Right lobe of liver (tissue), 6 donors: ENCODE measurements around the gene FRMD4A. TPM values are rescaled to one million over a fixed set of nuclear protein-coding genes. Genes with fewer than 3 reads are reported as not detected.

ENCODE experiments used
- ATAC-seq, 4 donors: fragments of 200-7000 bp; cut with Tn5 transposase; one replicate each; pipeline ENCODE4 v1.9.1; 2020; ENCODE audit warnings: mild to moderate bottlenecking in 4 of 4, moderate library complexity in 4 of 4
- DNase-seq, 3 donors: peaks; one replicate each; pipeline ENCODE4 v3.0.0-alpha.2; 2020
- H3K27ac ChIP-seq, 3 donors: fragments of 200-600 bp; one replicate each; pipeline ENCODE4 v1.8.0; 2022
- H3K27me3 ChIP-seq, 2 donors: fragments of 200-600 bp; one replicate each; pipeline ENCODE4 v1.8.0; 2022
- H3K36me3 ChIP-seq, 4 donors: fragments of 200-600 bp; sonication (generic) in 1 of 4; one replicate each; pipeline versions ENCODE4 v1.5.1 to v1.8.0; 2017 to 2022; ENCODE audit warnings: control low read depth in 1 of 4
- H3K4me1 ChIP-seq, 4 donors: fragments of 200-600 bp; sonication (generic) in 1 of 4; one replicate each; pipeline versions ENCODE4 v1.5.1 to v1.8.0; 2017 to 2022; ENCODE audit warnings: control low read depth in 1 of 4
- H3K4me3 ChIP-seq, 3 donors: fragments of 200-600 bp; one replicate each; pipeline ENCODE4 v1.8.0; 2022
- H3K9me3 ChIP-seq, 4 donors: fragments of 200-600 bp; sonication (generic) in 1 of 4; one replicate each; pipeline versions ENCODE4 v1.5.1 to v1.8.0; 2017 to 2022; ENCODE audit warnings: control low read depth in 1 of 4
- POLR2A ChIP-seq: fragments of 450-650 bp; IDR thresholded peaks from one replicate; pipeline ENCODE4 v1.6.1; 2017; ENCODE audit warnings: antibody characterized with exemption, mild to moderate bottlenecking
- WGBS: methylation state at CpG from one replicate; pipeline ENCODE4 v1.1.6; 2018; ENCODE audit warnings: low coverage, low lambda C conversion rate; ENCODE audit not compliant: insufficient coverage; ENCODE audit errors: missing lambda C conversion rate; 5-methylcytosine and 5-hydroxymethylcytosine counted together
- intact Hi-C, 2 donors: fragments of 100-400 bp; cut with DNase I; formaldehyde crosslinking; loops; one replicate each; pipeline versions ENCODE4 v1.11.2 to v1.14.1; 2022
- total RNA-seq, 6 experiments: library from RNA; depleted of rRNA in 2 of 6; stranded (reverse); fragments of >200 nt in 2 of 6; fragmentation: NEBNext Ultra II Directional in 3 of 6; extraction: Animal tissue kit (Norgen Biotek cat#: 25700) in 3 of 6; gene quantifications; one replicate each; pipeline versions ENCODE4 v1.1.0 to v1.2.4, GENCODE V29; 2016 to 2023
- TF ChIP-seq, protein P1 (sequence below), 4 donors: fragments of 200-600 bp in 3 of 4; fragments of 450-650 bp in 1 of 4; IDR thresholded peaks; one replicate each; pipeline versions ENCODE4 v1.5.1 to v1.8.0; 2016 to 2022; ENCODE audit warnings: antibody characterized with exemption in 4 of 4, mild to moderate bottlenecking in 2 of 4
- donor health status: DM: no; HTN: yes; CAD: no.
- donor health status: DM: no; HTN: no; CAD: no.
- donor health status: DM: no; HTN: no; CAD: no.
- donor health status: DM: no; HTN: yes; CAD: no.
- donor health status: DM: no; HTN: yes; CAD: no.

Gene FRMD4A
- total RNA-seq, 6 experiments from 2014 or later: 8.4 to 22.8 (median 13.3) TPM

DNA sequence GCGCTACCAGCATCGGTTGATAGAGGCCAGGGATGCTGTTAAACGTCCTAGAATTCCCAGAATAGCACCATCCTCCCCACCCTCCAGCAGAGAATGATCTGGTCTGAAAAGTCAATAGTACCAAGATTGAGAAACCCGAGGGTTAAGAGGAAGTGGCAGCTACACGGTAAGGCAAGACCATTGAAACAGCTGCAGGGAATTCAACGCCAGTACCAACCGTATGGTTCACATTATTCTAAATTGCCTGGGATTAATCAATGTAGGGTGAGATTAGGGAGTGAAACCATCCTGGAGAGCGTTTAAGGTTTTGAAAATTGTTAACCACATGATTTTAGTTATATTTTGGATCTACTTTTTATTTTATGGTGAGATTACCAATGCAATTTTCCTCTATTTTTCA, 391.8 kb downstream of the FRMD4A start:
- Histone ChIP-seq H3K27ac (no peak overlapping the region), H3K27me3 (no peaks in the 10 kb centered on the region), H3K36me3 (no peaks in the 10 kb centered on the region), H3K4me1 (no peaks in the 10 kb centered on the region), H3K4me3 (no peak overlapping the region), H3K9me3 (no peaks in the 10 kb centered on the region)
- 38% methylated on average over 8 of the region's 8 CpGs for WGBS
- intact Hi-C loops: no loop called here
- no peak for TF ChIP-seq POLR2A
- TF ChIP-seq, protein P1, sequence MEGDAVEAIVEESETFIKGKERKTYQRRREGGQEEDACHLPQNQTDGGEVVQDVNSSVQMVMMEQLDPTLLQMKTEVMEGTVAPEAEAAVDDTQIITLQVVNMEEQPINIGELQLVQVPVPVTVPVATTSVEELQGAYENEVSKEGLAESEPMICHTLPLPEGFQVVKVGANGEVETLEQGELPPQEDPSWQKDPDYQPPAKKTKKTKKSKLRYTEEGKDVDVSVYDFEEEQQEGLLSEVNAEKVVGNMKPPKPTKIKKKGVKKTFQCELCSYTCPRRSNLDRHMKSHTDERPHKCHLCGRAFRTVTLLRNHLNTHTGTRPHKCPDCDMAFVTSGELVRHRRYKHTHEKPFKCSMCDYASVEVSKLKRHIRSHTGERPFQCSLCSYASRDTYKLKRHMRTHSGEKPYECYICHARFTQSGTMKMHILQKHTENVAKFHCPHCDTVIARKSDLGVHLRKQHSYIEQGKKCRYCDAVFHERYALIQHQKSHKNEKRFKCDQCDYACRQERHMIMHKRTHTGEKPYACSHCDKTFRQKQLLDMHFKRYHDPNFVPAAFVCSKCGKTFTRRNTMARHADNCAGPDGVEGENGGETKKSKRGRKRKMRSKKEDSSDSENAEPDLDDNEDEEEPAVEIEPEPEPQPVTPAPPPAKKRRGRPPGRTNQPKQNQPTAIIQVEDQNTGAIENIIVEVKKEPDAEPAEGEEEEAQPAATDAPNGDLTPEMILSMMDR (IDR thresholded peaks at IDR 0.05): no peak
- DNase-seq (no peak), ATAC-seq (no peak)

DNA sequence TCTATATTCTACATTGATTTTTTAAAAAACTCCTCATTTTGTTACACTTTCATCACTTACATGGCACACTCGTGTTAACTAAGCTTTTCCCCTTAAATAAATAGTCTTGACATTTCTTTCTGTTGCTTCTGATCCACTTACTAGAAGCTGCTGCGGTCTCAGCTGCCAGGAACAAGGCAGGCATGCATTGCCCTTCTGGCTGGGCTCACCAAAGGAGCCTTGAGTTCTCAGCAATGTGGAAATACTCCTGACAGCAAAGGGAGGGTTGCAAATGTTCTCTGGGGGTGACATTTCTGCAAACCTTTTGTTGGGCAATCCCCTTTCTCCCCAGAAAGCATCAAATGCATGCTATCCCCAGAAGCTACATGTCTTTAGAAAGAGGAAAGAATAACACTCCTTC, 393.9 kb downstream of the FRMD4A start:
- Histone ChIP-seq H3K36me3 (no peaks in the 10 kb centered on the region), H3K9me3 (no peaks in the 10 kb centered on the region), H3K4me3 (no peak overlapping the region), H3K4me1 (no peaks in the 10 kb centered on the region), H3K27me3 (no peaks in the 10 kb centered on the region), H3K27ac (no peak overlapping the region)
- TF ChIP-seq POLR2A: no peak
- TF ChIP-seq, protein P1 (IDR thresholded peaks at IDR 0.05): no peak
- no peak for DNase-seq
- no peak for ATAC-seq
- 55% methylated on average over 2 of the region's 2 CpGs for WGBS
- intact Hi-C loops: no loop called here

DNA sequence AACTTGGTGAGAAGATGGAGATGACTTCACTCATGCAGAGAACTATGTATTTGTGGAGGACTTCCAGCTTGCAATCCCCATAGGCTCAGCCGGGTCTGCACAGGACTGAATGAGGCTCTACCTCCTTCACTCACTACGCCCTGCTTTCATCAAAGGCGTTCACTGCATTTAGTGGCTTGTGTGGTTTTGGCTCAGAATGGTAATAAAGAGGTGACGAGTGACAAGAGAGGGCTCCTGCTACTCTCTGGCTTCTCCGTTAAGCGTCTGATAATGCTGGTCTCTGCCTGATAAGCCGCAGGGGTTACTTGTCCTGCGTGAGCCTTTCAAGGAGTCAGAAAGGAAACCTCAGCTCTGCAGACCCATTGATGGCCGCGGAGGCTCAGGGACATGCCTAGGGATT, 400.6 kb downstream of the FRMD4A start:
- Histone ChIP-seq H3K36me3 (no peaks in the 10 kb centered on the region), H3K9me3 (no peaks in the 10 kb centered on the region), H3K4me1 (no peaks in the 10 kb centered on the region), H3K27me3 (no peaks in the 10 kb centered on the region), H3K4me3 (no peak overlapping the region), H3K27ac (no peak overlapping the region)
- no peak for TF ChIP-seq POLR2A
- TF ChIP-seq, protein P1 (IDR thresholded peaks at IDR 0.05): no peak
- intact Hi-C loops: no loop called here
- no peak for ATAC-seq
- 40% methylated on average over 10 of the region's 10 CpGs for WGBS
- no peak for DNase-seq

DNA sequence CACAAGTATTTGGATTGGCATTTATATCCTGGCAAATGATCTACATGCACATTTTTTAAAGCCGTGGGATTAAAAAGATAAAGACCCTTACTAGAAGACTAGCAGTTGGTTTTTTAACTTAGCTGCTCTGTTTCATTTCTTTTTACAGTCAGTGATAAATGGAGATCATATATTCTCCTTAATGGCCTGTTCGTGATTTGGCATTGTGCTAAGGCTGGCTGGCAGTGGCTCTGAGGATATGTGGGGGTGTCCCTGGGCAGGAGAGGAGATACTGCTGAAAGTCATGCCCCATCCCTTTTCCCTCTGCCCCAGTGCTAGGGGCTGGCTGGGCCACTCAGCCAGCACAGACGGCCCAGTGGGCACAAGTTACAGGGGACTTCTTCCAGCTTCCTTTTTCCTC, 402.3 kb downstream of the FRMD4A start:
- TF ChIP-seq, protein P1 (IDR thresholded peaks at IDR 0.05): no peak
- TF ChIP-seq POLR2A: no peak
- Histone ChIP-seq H3K27ac (no peak overlapping the region), H3K9me3 (no peaks in the 10 kb centered on the region), H3K27me3 (no peaks in the 10 kb centered on the region), H3K36me3 (no peaks in the 10 kb centered on the region), H3K4me1 (no peaks in the 10 kb centered on the region), H3K4me3 (no peak overlapping the region)
- ATAC-seq: no peak
- no peak for DNase-seq
- 55% methylated on average over 3 of the region's 3 CpGs for WGBS
- intact Hi-C loops: no loop called here
